Colonic mucosa (tissue), 4 donors: ENCODE data around the gene SLCO3A1. TPM values are rescaled to one million over a fixed set of nuclear protein-coding genes. Genes with fewer than 3 reads are reported as not detected.

Source experiments
- DNase-seq: peaks from one replicate; pipeline ENCODE4 v3.0.0-alpha.2; 2020
- H3K27ac ChIP-seq: fragments of 200-600 bp; one replicate; pipeline ENCODE4 v1.8.0; 2021
- H3K27me3 ChIP-seq: fragments of 200-600 bp; one replicate; pipeline ENCODE4 v1.8.0; 2021
- H3K36me3 ChIP-seq: fragments of 200-600 bp; one replicate; pipeline ENCODE4 v1.8.0; 2021
- H3K4me1 ChIP-seq: fragments of 200-600 bp; one replicate; pipeline ENCODE4 v1.8.0; 2021; ENCODE audit warnings: mild to moderate bottlenecking
- H3K4me3 ChIP-seq: fragments of 200-600 bp; one replicate; pipeline ENCODE4 v1.8.0; 2021
- H3K9ac ChIP-seq, 2 donors: one replicate each; pipeline ENCODE4 v1.7.0; 2013; ENCODE audit warnings: control low read depth in 2 of 2, low read depth in 2 of 2, low read length in 2 of 2
- H3K9me3 ChIP-seq: fragments of 200-600 bp; one replicate; pipeline ENCODE4 v1.8.0; 2021
- CTCF ChIP-seq: fragments of 200-600 bp; IDR thresholded peaks from one replicate; pipeline ENCODE4 v1.8.0; 2022; ENCODE audit warnings: antibody characterized with exemption, mild to moderate bottlenecking
- intact Hi-C: fragments of 100-400 bp; cut with DNase I; formaldehyde crosslinking; loops from one replicate; pipeline ENCODE4 v1.14.1; 2022
- total RNA-seq, 2 donors: library from RNA; stranded (reverse); fragmentation: NEBNext Ultra II Directional in 1 of 2; extraction: Animal tissue kit (Norgen Biotek cat#: 25700) in 1 of 2; gene quantifications; one replicate each; pipeline ENCODE4 v1.2.1, GENCODE V29; 2021
- donor health status: healthy.
- donor health status: DM: no; HTN: no; CAD: no.
- donor health status: DM: no; HTN: no; CAD: no.

Gene SLCO3A1
- total RNA-seq, 2 donors from 2014 or later, result 11.4 to 24.6 TPM

- Histone ChIP-seq H3K9ac (no peak overlapping the region), H3K27me3 (no peaks in the 10 kb centered on the region), H3K27ac (no peak overlapping the region), H3K9me3 (no peaks in the 10 kb centered on the region), H3K4me1 (peaks cover 8% of the 10 kb centered on the region), H3K36me3 (no peaks in the 10 kb centered on the region), H3K4me3 (no peak overlapping the region)
- no peak for TF ChIP-seq CTCF
- intact Hi-C loops, result no loop called here
- no peak for DNase-seq
These were observed 155.7 kb downstream of the SLCO3A1 start for GRCh38 chr15:92009162-92009561.

- Histone ChIP-seq H3K9me3 (no peaks in the 10 kb centered on the region), H3K4me1 (no peaks in the 10 kb centered on the region), H3K4me3 (no peak overlapping the region), H3K27ac (no peak overlapping the region), H3K9ac (no peak overlapping the region), H3K36me3 (no peaks in the 10 kb centered on the region), H3K27me3 (no peaks in the 10 kb centered on the region)
- intact Hi-C loops, result no loop called here
- TF ChIP-seq CTCF, result no peak
- DNase-seq, result no peak
These were observed 158.3 kb downstream of the SLCO3A1 start for GRCh38 chr15:92011611-92012367.

- H3K9ac ChIP-seq, result no peak overlapping the region
- H3K27me3 ChIP-seq, result no peaks in the 10 kb centered on the region
- TF ChIP-seq CTCF, result no peak
- H3K9me3 ChIP-seq, result no peaks in the 10 kb centered on the region
- intact Hi-C loops, result no loop called here
- no peak for DNase-seq
- H3K36me3 ChIP-seq, result no peaks in the 10 kb centered on the region
- no peak overlapping the region for H3K27ac ChIP-seq
- H3K4me3 ChIP-seq, result no peak overlapping the region
- no peaks in the 10 kb centered on the region for H3K4me1 ChIP-seq
These were observed 158.8 kb downstream of the SLCO3A1 start for GRCh38 chr15:92012368-92012629.

- Histone ChIP-seq H3K36me3 (no peaks in the 10 kb centered on the region), H3K27ac (no peak overlapping the region), H3K4me3 (no peak overlapping the region), H3K27me3 (no peaks in the 10 kb centered on the region), H3K9ac (no peak overlapping the region), H3K9me3 (no peaks in the 10 kb centered on the region), H3K4me1 (no peaks in the 10 kb centered on the region)
- TF ChIP-seq CTCF, result no peak
- no peak for DNase-seq
- intact Hi-C loops, result no loop called here
These were observed 159.4 kb downstream of the SLCO3A1 start for GRCh38 chr15:92012881-92013280.

- no peaks in the 10 kb centered on the region for H3K4me1 ChIP-seq
- intact Hi-C loops, result no loop called here
- H3K4me3 ChIP-seq, result no peak overlapping the region
- DNase-seq, result no peak
- no peak overlapping the region for H3K9ac ChIP-seq
- no peak overlapping the region for H3K27ac ChIP-seq
- no peak for TF ChIP-seq CTCF
- no peaks in the 10 kb centered on the region for H3K36me3 ChIP-seq
- no peaks in the 10 kb centered on the region for H3K9me3 ChIP-seq
- no peaks in the 10 kb centered on the region for H3K27me3 ChIP-seq
These were observed 160.9 kb downstream of the SLCO3A1 start for GRCh38 chr15:92014281-92015030.
